Neural crest cell (in vitro differentiated cells): ENCODE results near the gene CHAD. TPM values are rescaled to one million over a fixed set of nuclear protein-coding genes. Genes with fewer than 3 reads are reported as not detected.

ENCODE experiments used
- DNase-seq: peaks from one replicate; pipeline ENCODE4 v3.0.0; 2021; ENCODE audit warnings: low read depth, mixed read lengths, low spot score
- H3K27ac Mint-ChIP-seq: one replicate; pipeline ENCODE4 v1.8.0; 2021; ENCODE audit warnings: mild to moderate bottlenecking, mixed read lengths; ENCODE audit not compliant: unreplicated experiment
- H3K27me3 Mint-ChIP-seq: 2 replicates; pipeline ENCODE4 v1.8.0; 2021; ENCODE audit warnings: low read depth, mild to moderate bottlenecking, mixed read lengths
- H3K36me3 Mint-ChIP-seq: 2 replicates; pipeline ENCODE4 v1.8.0; 2021; ENCODE audit warnings: low read depth, mild to moderate bottlenecking, mixed read lengths
- H3K4me1 Mint-ChIP-seq: 2 replicates; pipeline ENCODE4 v1.8.0; 2021; ENCODE audit warnings: mixed read lengths
- H3K4me3 Mint-ChIP-seq: one replicate; pipeline ENCODE4 v1.8.0; 2021; ENCODE audit warnings: mild to moderate bottlenecking, mixed read lengths
- H3K9me3 Mint-ChIP-seq: 2 replicates; pipeline ENCODE4 v1.8.0; 2021; ENCODE audit warnings: mixed read lengths
- CTCF ChIP-seq: fragments of 200-600 bp; sonication (generic); conservative IDR thresholded peaks from 2 replicates; pipeline ENCODE4 v1.5.0; 2021; ENCODE audit warnings: antibody characterized with exemption, mild to moderate bottlenecking
- total RNA-seq: library from RNA; stranded (reverse); gene quantifications from 2 replicates; pipeline ENCODE4 v1.2.1, GENCODE V29; 2021

The CHAD gene
- total RNA-seq, 1 donor from 2014 or later, result 0.19 TPM

- Mint-ChIP-seq H3K36me3 (no peaks in the 10 kb centered on the region), H3K4me3 (no peak overlapping the region), H3K27ac (no peak overlapping the region), H3K4me1 (peaks cover 6% of the 10 kb centered on the region), H3K9me3 (no peaks in the 10 kb centered on the region), H3K27me3 (peaks cover 3% of the 10 kb centered on the region)
- no peak for DNase-seq
- no peak for TF ChIP-seq CTCF
Measured at GRCh38 chr17:50499270-50499669, 30.6 kb upstream of the CHAD start.

GRCh38 chr17:50498021-50498874, 29.6 kb upstream of the CHAD start:
- no peaks in the 10 kb centered on the region for H3K4me1 Mint-ChIP-seq
- peaks cover 2% of the 10 kb centered on the region for H3K27me3 Mint-ChIP-seq
- no peak for TF ChIP-seq CTCF
- no peak for DNase-seq
- H3K9me3 Mint-ChIP-seq, result no peaks in the 10 kb centered on the region
- no peaks in the 10 kb centered on the region for H3K36me3 Mint-ChIP-seq
- no peak overlapping the region for H3K4me3 Mint-ChIP-seq
- H3K27ac Mint-ChIP-seq, result no peak overlapping the region

GRCh38 chr17:50495918-50496317, 27.2 kb upstream of the CHAD start:
- no peaks in the 10 kb centered on the region for H3K9me3 Mint-ChIP-seq
- no peak for TF ChIP-seq CTCF
- no peak for DNase-seq
- no peaks in the 10 kb centered on the region for H3K4me1 Mint-ChIP-seq
- no peak overlapping the region for H3K4me3 Mint-ChIP-seq
- peaks cover 2% of the 10 kb centered on the region for H3K27me3 Mint-ChIP-seq
- no peaks in the 10 kb centered on the region for H3K36me3 Mint-ChIP-seq
- no peak overlapping the region for H3K27ac Mint-ChIP-seq

- no peak for DNase-seq
- Mint-ChIP-seq H3K4me3 (no peak overlapping the region), H3K27me3 (peaks cover 2% of the 10 kb centered on the region), H3K4me1 (no peaks in the 10 kb centered on the region), H3K36me3 (no peaks in the 10 kb centered on the region), H3K9me3 (no peaks in the 10 kb centered on the region), H3K27ac (no peak overlapping the region)
- TF ChIP-seq CTCF, result no peak
Measured at GRCh38 chr17:50495217-50495823, 26.6 kb upstream of the CHAD start.

GRCh38 chr17:50493744-50494143, 25.1 kb upstream of the CHAD start:
- Mint-ChIP-seq H3K36me3 (no peaks in the 10 kb centered on the region), H3K27me3 (peaks cover 2% of the 10 kb centered on the region), H3K27ac (no peak overlapping the region), H3K9me3 (no peaks in the 10 kb centered on the region), H3K4me3 (no peak overlapping the region), H3K4me1 (no peaks in the 10 kb centered on the region)
- TF ChIP-seq CTCF, result no peak
- no peak for DNase-seq
